ENCODE results near the gene FTH1.

DNA sequence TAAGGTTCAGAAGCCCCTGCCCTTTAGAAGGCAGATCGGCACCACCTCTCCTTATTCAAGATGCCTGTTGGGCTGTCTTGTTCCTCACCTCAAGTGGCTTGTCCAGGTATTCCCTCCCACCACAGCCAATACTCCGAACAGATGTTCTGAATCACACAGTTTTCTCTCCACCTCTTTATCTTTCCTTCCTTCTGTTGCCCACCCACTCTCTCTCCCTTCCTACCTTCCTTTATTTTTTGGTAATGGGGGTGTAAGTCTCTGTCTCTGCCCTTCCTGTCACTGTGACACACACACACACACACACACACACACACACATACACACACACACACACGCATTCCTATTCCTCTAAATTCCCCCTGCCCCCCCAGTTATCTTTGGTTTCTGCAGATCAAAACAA is 8.8 kb downstream of the FTH1 start:
- no peak for TF ChIP-seq ZNF274 (IDR thresholded peaks at IDR 0.05; ENCODE audit: low read depth, low read length)
- no peak for TF ChIP-seq YY1 (IDR thresholded peaks at IDR 0.05; ENCODE audit: insufficient read depth, insufficient read length)
- TF ChIP-seq SUZ12 (IDR thresholded peaks at IDR 0.05; ENCODE audit: extremely low read depth, insufficient read depth, insufficient read length) = no peak
